PC-3 (cell line): ENCODE data around the gene EFNA5.

Experiments
- EZH2 ChIP-seq: fragments of 300-600 bp; sonication (generic); IDR thresholded peaks from one replicate; pipeline ENCODE4 v1.6.1; 2017; ENCODE audit warnings: antibody characterized with exemption, mild to moderate bottlenecking, low read length; ENCODE audit not compliant: unreplicated experiment
- EZH2phosphoT487 ChIP-seq: fragments of 300-600 bp; sonication (generic); IDR thresholded peaks from 2 replicates; pipeline ENCODE4 v1.6.1; 2018; ENCODE audit warnings: mild to moderate bottlenecking, antibody characterized with exemption, low read length, borderline replicate concordance
- TF ChIP-seq, protein P1 (sequence below): fragments of 300-600 bp; sonication (generic); conservative IDR thresholded peaks from 2 replicates; pipeline ENCODE4 v1.5.1; 2017; ENCODE audit warnings: antibody characterized with exemption, low read depth, mild to moderate bottlenecking, low read length

- TF ChIP-seq EZH2 (no peak), EZH2phosphoT487 (no peak)
- TF ChIP-seq, protein P1, sequence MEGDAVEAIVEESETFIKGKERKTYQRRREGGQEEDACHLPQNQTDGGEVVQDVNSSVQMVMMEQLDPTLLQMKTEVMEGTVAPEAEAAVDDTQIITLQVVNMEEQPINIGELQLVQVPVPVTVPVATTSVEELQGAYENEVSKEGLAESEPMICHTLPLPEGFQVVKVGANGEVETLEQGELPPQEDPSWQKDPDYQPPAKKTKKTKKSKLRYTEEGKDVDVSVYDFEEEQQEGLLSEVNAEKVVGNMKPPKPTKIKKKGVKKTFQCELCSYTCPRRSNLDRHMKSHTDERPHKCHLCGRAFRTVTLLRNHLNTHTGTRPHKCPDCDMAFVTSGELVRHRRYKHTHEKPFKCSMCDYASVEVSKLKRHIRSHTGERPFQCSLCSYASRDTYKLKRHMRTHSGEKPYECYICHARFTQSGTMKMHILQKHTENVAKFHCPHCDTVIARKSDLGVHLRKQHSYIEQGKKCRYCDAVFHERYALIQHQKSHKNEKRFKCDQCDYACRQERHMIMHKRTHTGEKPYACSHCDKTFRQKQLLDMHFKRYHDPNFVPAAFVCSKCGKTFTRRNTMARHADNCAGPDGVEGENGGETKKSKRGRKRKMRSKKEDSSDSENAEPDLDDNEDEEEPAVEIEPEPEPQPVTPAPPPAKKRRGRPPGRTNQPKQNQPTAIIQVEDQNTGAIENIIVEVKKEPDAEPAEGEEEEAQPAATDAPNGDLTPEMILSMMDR: no peak
These were observed 154.1 kb downstream of the EFNA5 start for GRCh38 chr5:107516452-107517184.
